ENCODE data around the gene PIM1.

DNA sequence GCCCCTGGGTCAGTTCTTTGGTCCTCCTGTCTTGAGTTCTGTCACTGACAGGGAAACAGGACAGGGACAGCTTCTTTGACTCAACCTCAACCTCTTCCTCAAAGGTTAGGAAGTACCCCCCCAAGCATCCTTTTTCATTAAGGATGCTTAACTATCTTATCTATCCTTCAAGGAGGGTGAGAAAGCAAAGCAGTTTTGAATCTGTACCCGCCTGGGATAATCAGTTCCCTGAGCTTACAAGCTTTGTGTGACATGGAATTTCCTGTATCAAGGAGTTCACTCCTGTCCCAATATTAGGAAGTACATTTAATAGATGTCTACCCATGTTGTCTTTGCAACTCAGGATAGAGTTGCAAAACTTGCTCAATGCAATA lies 31.1 kb upstream of the PIM1 start:
- TF ChIP-seq, protein P1, sequence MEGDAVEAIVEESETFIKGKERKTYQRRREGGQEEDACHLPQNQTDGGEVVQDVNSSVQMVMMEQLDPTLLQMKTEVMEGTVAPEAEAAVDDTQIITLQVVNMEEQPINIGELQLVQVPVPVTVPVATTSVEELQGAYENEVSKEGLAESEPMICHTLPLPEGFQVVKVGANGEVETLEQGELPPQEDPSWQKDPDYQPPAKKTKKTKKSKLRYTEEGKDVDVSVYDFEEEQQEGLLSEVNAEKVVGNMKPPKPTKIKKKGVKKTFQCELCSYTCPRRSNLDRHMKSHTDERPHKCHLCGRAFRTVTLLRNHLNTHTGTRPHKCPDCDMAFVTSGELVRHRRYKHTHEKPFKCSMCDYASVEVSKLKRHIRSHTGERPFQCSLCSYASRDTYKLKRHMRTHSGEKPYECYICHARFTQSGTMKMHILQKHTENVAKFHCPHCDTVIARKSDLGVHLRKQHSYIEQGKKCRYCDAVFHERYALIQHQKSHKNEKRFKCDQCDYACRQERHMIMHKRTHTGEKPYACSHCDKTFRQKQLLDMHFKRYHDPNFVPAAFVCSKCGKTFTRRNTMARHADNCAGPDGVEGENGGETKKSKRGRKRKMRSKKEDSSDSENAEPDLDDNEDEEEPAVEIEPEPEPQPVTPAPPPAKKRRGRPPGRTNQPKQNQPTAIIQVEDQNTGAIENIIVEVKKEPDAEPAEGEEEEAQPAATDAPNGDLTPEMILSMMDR (conservative IDR thresholded peaks at IDR 0.05; ENCODE audit: low read depth, low read length) = no peak
- no peak for TF ChIP-seq EZH2 (IDR thresholded peaks at IDR 0.05; ENCODE audit: borderline replicate concordance, low read depth, low read length, poor library complexity, severe bottlenecking)

Data from A673 (cell line).